Dermis blood vessel endothelial cell (primary cell): Measurements from ENCODE around the gene NDUFAF8. TPM values are rescaled to one million over a fixed set of nuclear protein-coding genes. Genes with fewer than 3 reads are reported as not detected.

ENCODE experiments used
- DNase-seq: peaks from one replicate; pipeline ENCODE4 v3.0.0; 2010
- total RNA-seq: library from RNA; depleted of rRNA; stranded (reverse); fragments of >200 nt; gene quantifications from 2 replicates; pipeline ENCODE4 v1.2.3, GENCODE V29; 2014

Gene NDUFAF8
- total RNA-seq, 1 donor from 2014 or later: 18.4 TPM

DNA sequence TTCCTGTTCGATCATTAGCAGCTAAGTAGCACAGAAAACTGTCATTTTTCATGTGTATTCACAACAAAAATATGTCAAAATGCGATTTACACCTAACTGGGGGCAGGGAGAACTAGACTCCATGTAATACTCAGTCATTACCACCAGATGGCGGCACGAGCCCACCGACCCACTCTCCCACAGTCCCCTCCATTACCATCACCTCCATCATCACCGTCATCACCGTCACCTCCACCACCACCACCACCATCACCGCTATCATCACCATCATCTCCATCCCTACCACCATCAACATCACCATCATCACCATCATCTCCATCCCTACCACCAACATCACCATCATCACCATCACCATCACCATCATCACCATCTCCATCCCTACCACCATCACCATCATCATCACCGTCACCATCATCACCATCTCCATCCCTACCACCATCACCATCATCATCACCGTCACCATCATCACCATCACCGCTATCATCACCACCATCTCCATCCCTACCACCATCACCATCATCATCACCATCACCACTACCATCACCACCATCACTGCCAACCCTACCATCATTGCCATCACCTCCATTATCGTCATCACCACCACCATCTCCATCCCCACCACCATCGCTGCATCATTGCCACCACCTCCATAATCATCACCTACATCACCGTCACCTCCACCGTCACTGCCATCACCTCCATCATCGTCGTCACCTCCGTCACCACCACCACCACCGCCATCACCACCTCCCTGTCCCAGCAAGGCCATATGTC lies 14.4 kb downstream of the NDUFAF8 start:
- DNase-seq: peak; percentile 72

DNA sequence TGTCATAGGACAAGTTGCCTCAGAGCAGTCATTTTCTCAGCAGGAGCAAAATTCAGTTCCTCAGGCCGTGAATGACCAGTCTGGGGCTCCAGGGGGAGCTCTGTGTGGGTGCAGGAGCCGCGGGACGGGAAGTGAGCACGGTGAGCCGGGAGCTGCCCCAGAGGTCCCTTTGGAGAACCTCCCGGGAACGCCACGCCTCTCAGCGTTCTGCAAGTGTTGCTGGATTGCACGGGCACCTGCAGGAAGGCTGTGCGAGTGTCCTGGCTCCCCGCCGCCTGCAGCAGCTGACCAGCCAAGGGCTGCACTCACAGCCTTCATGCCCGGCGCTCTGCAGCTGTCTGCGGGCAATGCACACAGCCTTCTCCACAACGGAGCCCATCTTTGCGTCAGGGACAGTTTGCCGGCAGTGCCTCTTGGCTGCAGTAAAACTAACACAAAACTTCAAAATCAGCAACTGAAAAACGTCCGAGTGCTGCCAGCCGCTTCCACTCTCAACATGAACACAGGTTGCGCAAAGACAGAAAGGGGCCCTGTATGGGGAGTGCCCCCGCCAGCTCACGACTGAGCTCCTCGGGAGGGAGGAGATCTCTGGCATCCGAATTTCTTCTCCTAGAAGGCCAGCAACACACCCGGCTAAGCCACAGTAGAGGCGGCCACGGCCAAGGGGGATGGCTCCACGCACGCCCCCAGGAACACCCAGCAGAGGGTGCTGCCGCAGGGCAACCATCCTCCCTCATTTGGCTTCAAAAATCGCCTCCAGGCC lies 16.0 kb downstream of the NDUFAF8 start:
- peak; percentile 81 for DNase-seq

DNA sequence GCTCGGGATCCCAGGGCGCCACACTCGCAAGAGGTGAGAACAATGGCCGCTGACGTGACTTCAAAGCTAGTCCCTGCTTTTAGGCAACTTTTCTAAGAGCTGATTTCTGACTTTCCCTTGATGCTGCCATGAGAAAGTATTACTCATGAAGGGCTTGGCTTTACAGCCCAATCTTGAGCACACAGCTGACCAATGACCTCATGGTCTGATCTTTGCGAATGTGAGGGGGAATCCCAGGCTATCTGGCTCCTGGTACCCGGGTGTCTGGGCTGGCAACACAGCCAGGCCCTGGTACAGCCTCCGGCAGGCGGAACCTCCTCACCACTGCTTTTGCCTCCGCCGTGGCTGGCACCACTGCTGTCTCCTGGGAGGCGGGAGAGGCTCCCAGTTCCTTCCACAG lies 17.5 kb downstream of the NDUFAF8 start:
- DNase-seq: peak; percentile 21

DNA sequence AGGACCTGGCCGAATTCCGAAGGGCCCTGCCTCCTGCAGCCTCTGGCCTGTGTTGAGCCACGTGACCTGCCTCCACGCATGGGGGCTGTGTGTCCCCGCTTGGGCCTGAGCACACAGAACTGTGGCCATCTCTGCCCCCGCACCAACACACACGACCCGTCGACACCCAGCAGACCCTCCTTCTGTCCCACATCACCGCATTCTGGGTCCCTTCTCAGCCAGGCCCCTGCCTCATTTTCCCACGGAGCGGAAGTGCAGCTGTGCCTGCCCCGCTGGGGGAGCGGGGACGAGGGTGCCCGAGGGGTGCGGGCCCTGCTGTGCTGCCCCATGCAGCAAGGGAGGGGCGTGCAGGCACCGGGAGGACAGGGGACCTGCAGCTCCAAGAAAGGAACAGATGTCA lies 18.4 kb downstream of the NDUFAF8 start:
- no peak for DNase-seq

DNA sequence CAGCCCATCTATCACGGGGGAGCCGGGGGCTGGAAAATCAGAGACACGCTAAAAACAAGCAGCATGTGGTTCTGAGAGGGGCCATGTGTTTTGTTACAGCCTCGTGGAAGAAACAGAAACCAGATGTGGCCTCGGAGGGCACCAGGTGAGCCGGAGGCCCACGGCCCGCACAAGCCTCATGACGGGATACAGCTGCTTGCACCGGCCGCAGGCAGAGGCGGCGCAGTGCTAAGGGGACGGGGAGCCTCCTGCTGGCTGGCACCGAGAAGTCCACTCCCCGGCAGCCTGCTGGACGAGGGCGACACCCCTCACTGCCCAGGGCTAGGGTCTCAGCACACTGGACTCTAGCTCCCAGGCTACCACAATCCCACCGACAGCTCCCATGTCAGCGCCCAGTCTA lies 19.2 kb downstream of the NDUFAF8 start:
- no peak for DNase-seq

DNA sequence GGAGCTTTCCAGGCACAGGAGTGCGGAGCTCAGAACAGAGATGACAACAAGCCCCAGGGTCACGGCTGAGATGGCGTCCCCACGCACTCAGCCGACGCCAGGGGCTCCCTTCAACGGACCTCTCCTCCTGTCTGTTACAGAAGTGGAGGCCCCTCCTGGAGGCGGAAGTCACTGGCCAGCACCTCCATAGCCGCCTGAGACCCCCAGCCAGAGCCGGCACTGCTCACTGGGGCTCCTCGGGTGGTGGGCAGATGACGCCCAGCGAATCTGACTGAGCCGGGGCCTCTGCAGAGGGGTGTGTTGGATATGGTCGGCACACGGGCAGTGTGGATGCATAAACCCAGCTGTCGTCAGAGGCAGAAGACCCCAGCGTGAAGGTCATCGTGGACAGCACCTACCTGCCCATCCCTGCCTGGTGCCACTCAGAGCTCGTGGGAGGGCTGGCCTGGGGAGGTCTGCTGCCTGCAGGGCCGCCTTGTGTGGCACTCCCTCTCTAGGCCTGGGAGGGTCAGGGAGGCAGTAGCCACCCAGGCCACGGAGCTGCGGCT lies 20.0 kb downstream of the NDUFAF8 start:
- DNase-seq: no peak

DNA sequence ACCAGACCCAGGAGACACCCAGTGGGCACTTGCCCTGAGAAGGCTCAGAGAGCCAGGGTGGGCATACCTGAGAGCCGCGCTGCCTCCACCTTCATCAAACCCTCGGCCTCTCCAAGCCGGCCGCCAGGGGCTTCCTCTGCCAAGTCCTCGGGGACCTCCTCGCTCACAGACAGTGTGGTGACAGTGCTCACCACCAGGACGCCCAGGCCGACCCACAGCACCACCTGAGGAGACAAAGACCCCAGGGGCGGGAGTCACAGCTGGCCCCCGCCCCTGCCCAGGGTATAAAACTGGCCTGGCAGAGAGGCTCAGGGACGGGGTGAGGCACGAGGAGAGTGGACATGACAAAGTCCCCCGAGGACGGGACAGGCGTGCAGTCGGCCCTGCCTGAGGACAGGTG lies 21.1 kb downstream of the NDUFAF8 start:
- DNase-seq: no peak

DNA sequence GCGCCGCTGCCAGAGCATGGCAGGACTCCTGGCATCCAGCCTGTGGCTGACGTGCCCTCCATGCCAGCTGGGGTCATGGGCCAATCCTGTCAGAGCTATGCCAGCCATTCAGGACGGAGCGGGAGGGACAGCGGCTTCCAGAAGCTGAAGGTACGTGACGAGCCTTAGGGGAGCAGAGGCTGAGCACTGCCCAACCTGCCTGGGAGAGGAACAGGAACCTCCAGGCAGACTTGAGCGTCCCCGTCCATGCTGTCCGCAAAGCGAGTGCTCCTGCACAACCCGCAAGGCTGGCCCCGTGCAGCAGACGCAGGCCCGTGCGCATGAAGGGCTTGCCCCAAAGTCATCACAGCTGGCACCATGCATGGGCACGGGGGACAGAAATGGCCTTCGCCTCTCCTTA lies 21.5 kb downstream of the NDUFAF8 start:
- no peak for DNase-seq

DNA sequence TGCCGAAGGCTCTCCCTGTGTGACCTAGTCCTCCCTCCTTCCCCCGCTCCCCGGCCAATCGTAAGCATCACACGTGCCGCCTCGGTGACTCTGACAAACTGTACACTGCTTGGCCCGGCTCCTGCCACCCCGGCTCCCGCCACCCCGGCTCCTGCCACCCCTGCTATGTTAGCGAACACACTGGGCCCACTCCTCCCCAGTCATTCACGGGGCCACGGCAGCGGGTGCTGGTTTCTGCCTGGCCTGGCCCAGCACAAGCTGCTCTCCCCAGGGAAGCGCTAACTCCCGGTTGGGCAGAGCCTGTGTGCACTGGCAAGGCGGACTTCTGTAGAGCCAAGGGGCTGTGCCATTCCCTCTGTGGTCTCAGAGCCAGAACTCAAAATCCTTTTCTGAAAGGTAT lies 22.0 kb downstream of the NDUFAF8 start:
- no peak for DNase-seq

DNA sequence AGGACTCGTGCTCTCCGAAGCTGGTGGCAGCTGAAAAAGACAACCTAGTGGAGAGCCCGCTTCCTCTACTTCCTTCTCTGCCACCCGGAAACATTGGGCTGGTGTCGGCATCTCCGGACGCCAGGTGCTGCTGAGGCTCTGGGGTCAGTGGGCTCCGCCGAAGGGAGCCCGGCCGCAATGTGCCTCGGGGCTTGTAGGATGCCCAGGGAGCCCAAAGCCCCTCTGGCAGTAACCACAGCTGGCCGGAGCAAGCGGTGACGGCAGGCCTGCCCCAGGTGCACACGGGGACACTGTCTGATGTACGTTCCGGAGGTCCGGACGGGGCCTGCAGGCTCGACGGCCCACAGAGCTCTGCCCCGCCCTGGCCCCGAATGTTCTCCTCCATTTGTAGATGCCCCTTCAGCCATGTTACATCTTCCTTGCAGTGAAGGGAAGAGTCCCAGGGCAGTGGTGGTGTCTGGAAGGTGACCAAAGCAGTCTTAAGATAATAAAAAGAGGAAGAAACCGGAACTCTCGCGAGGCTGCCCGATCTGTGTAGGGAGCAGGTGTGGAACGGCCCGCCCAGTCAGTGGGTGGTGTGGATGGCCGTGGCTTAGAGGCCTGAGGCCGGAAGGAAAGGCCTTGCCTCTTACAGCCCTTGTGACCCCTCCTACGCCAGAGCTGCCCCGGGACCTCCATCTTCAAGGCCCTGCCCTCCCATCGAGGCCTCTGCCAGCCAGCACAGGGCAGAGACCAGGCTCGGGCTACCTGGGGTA lies 22.6 kb downstream of the NDUFAF8 start:
- no peak for DNase-seq

DNA sequence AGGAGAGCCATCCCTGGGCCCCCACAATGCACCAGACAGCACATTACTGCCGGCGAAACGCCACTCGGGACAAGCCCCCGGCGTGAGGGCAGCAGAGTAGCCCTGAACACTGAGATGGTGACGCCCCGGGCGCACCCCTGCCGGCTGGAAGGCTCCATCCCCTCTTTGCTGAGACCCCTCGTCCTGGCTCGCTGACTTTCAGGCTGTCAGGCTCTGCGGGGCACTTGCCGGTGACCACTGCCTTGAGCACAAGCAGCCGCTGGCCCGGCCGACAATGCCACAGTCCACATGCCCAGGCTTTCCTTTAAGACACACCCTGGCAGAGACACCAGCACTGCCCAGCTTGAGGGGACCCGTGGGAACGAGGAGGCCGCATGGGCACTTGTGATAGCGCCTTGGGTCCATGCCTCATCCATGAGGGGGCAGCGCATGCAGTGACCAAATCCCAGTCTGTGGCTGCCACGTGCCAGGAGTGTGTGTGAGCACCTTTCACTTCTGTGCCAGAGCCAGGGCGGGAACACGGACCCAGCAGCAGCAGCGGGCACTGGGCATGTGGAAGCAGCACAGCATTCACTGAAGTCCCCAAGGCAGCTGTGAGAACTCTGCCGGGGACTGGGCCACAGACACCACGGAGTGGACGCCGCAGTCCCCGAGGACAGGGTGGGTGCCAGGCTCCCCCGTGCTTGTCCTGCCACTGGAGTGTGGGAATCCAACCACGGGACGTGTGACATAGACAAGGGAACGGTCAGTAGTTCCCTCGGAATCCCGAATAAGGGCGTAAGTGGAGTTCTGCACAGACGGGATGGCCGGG lies 24.5 kb downstream of the NDUFAF8 start:
- no peak for DNase-seq

DNA sequence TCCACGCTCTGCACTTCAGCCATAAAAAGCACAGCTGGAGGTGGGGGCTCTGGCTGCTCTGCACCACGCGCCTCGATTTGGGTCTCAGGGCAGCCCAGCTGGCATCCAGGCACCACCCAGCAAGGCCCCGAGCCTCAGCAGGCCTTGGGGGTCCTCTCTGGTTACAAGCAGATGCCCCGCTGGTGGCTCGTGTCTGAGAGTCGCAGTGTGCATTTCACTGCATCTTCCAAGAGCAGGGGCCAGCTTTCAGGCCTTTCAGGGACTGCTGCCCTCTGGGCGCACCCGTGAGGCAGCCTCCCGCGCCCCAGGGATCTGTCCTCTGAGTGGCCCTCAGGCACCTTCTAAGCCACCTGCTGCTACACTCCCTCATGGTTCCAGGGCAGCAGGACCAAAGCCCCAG lies 25.5 kb downstream of the NDUFAF8 start:
- no peak for DNase-seq

DNA sequence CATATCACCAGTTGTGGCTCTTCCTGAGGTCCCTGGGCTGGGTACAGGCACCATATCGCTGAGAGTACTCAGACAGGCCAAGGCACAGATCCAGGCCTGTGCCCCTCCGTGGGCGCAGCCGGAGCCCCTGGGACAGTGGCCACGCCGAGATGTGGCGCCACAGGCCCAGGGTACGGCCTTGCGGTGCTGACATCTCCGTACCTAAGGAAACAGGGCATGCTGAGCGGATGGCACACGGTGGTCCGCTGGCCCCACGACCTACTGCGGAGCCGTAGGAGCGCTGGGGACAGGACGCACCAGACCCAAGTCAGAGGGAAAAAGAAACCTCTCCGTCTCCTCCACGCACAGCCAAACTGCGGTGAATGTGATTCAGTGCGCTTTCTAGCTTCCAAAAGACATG lies 26.5 kb downstream of the NDUFAF8 start:
- no peak for DNase-seq

DNA sequence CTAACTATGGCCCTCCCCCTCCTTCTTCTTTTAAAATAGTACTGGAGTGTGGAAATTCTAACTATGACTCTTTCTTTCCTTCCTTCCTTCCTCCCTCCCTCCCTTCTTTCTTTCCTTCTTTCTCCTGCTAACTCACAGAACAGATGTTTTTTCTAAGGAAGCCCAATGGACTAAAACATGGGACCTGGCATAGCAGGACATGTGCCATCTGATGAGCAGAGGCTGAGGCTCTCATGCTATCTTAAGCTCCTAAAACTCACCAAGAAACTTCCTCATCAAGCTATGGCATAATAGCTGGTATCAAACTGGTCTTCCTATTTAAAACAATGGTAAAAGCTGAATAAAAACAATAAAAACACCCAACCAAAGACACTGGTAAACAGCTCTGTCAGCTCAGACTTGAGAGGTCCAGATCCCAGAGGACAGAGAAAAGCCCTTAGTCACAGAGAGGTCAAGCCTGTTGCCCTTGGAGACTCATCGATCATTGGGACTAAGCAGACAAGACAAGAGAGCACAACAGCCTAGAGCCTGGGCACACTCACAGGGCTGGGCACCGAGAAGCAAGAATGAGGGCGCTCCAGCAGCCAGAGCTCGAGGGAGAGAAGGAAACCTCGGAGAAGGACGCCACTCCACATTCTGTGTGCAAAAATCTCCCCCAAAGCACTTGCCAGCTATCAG lies 28.4 kb downstream of the NDUFAF8 start:
- no peak for DNase-seq

DNA sequence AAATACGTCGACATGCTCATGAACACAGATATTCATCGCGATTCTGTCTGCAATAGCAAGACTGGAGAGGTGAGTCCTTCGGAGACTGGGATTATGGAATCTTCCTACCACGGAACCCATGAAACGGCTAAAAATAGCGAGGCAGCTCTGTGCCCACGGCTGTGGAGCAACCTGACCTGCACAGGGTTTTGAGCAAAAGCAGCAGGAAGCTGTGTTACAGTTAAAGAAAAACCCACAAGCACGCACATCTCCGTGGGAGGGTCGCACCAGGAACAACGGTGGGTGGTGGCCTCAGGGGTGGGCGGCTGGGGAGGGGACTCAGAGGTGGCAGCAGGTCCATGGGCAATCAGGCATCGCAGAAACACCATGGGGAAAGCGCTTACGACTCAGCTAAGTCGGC lies 31.2 kb downstream of the NDUFAF8 start:
- no peak for DNase-seq

DNA sequence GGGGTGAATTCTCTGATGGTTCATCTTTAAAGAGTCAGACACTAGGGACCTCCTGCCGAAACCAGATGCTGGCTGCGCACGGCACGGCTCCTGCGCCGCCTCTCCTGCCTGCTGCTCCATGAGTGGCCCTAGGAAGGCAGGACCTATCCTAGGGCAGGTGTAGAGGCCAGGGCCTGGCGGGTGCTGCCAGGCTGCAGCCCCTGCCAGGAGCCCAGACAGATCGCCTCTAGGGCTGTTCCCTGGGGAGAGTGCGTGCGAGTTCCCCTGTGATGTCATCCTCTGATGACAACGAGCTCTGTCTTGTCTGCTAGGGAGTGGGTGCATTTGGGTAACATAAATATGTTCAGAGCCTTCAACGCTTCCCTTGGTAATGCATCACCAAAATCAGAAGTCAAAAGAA lies 32.1 kb downstream of the NDUFAF8 start:
- no peak for DNase-seq

DNA sequence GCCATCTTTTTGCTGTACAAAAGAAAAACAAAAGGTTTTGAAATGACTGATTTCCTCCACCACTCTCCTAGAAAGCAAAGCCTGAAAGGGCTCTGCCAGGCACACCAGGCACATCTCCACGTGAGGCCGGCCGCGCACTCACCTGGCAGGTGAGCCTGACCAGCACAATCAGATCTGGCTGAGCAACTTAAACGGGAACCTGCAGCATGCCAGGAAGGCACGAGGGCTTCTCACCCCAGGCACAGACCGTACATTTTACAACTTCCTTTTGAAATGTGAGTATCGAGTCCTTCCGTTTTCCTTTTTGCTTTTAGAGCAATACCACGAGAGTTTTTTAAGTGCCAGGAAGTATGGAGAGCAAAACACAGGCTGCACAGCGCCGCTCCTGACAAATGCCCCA lies 33.5 kb downstream of the NDUFAF8 start:
- no peak for DNase-seq

DNA sequence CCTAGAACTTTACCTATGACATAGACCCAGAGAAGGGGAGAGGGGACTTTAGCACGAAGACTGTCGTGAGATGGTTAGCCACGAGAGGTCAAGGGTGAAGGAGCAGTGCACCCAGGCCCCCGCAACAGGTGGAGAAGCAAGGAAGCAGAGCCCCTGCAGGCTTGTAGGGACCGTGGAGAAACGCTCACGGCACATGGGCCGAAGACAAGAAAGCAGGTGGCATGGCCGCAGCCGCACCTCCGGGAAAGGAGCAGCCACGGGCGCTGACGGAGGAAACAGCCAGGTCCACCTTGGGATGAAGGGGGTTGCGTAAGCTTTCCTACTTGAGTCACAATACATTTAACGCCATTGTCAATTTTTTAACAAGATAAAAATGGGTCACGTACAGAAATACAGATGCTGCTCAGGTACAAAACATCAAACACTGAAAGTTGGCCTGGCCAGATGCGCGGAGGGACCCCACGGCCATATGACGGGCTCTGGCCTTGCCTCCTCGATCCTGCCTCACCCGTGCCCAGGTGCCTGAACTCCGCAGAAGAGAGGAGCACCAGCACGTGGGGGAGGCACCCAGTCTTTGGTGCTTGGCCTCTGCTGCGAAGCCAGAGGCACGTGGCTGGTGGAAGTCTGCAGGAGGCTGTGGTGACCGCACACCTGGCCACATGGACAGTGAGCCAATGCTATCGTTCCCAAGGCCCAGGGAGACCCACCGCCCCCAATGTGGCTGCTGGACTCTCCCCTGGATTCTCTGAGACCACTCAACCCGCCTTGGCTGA lies 34.8 kb downstream of the NDUFAF8 start:
- no peak for DNase-seq

DNA sequence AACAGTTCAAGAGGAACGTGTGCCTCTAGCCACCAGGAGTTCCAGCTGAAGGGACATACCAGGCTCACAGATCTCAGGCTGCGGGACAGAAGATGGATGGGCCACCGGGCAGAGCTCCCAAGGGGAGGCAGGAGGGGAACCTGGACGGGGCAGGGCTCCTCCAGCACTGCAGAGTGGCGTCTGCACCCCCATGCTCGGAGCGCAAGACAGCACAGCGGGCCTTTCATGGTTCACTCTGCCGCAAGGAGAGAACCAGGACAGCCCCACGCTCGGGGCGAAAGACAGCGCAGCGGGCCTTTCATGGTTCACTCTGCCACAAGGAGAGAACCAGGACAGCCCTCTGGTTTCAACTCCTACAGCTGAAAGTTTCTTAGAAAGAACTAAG lies 35.3 kb downstream of the NDUFAF8 start:
- no peak for DNase-seq

DNA sequence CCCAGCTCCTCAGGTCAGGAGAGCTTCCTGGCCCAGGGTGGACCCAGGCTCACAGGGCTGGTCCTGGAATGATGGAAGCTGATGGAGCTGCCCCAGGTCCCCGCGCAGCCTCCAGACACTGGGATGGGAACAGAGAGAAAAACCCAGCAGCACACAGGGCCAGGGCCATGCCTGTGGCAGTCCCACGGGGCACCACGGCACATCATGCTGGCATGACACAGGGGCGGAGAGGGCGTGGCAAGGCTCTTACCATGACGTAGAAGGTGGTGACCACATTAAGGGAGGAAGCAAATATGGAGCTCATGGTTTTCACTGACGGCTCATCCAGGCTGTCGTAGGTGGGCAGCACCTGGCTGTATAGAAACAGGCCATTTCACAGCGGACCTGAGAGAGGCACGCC lies 37.7 kb downstream of the NDUFAF8 start:
- no peak for DNase-seq

DNA sequence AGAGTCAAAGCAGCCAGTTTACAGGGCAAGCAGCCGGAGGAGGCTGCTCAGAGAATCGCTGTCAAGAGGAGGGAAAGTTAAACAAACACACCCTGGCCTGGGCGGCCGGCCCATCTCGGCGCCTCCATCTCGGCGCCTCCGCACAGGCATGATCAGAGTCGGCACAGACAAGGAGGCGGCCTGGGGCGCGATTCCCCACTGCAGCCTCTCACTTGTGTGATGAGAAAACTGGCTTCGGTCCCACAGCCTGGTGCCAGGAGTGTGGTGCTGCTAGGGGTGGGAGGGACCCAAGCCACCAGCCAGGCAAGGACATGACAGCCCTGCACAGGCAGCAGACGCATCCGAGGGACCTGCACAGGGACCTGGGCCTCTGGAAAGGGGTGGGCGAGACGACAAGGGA lies 38.3 kb downstream of the NDUFAF8 start:
- no peak for DNase-seq
